Mesenchymal stem cell (in vitro differentiated cells and primary cell): ENCODE measurements around the gene MYD88.
A peak's percentile ranks its signal among the peaks of the same experiment; 100 is the strongest.

Source experiments
- DNase-seq: peaks from one replicate; pipeline ENCODE4 v3.0.0-alpha.2; 2013
- H2AFZ ChIP-seq: one replicate; pipeline ENCODE4 v1.6.1; 2013; ENCODE audit warnings: low read depth, mild to moderate bottlenecking, control low read depth, inconsistent platforms, low read length, moderate library complexity
- H2AK5ac ChIP-seq: 2 replicates; pipeline ENCODE4 v1.6.1; 2013; ENCODE audit warnings: low read length, moderate library complexity, mild to moderate bottlenecking, inconsistent platforms; ENCODE audit not compliant: severe bottlenecking
- H2BK120ac ChIP-seq: one replicate; pipeline ENCODE4 v1.6.1; 2013; ENCODE audit warnings: low read depth, mild to moderate bottlenecking, inconsistent platforms, low read length, moderate library complexity
- H2BK12ac ChIP-seq, 2 experiments: one replicate each; pipeline ENCODE4 v1.6.1; 2013; ENCODE audit warnings: inconsistent platforms in 2 of 2, low read length in 2 of 2, mild to moderate bottlenecking in 2 of 2, moderate library complexity in 2 of 2, control low read depth in 1 of 2
- H2BK15ac ChIP-seq: one replicate; pipeline ENCODE4 v1.6.1; 2013; ENCODE audit warnings: mild to moderate bottlenecking, low read depth, inconsistent platforms; ENCODE audit not compliant: poor library complexity, severe bottlenecking
- H2BK5ac ChIP-seq: 2 replicates; pipeline ENCODE4 v1.6.1; 2013; ENCODE audit warnings: low read depth, mild to moderate bottlenecking, low read length, control low read depth, inconsistent platforms; ENCODE audit not compliant: poor library complexity, severe bottlenecking
- H3K14ac ChIP-seq, 2 experiments: one replicate each; pipeline ENCODE4 v1.6.1; 2013; ENCODE audit warnings: inconsistent platforms in 2 of 2, low read length in 2 of 2, control low read depth in 1 of 2, mild to moderate bottlenecking in 1 of 2, moderate library complexity in 1 of 2
- H3K18ac ChIP-seq, 2 experiments: one replicate each; pipeline ENCODE4 v1.6.1; 2013; ENCODE audit warnings: inconsistent platforms in 2 of 2, low read length in 2 of 2, control low read depth in 1 of 2, low read depth in 1 of 2, mild to moderate bottlenecking in 1 of 2
- H3K23ac ChIP-seq, 2 experiments: one replicate each; pipeline ENCODE4 v1.6.1; 2013; ENCODE audit warnings: inconsistent platforms in 2 of 2, low read length in 2 of 2, mild to moderate bottlenecking in 2 of 2, moderate library complexity in 2 of 2, control low read depth in 1 of 2
- H3K27ac ChIP-seq: 2 replicates; pipeline ENCODE4 v1.5.1; 2013; ENCODE audit warnings: mild to moderate bottlenecking, moderate library complexity, low read length, control low read depth, inconsistent platforms; ENCODE audit not compliant: poor library complexity, severe bottlenecking
- H3K27me3 ChIP-seq, 2 experiments: 2 replicates each; pipeline versions ENCODE4 v1.6.1 to v1.7.0; 2013; ENCODE audit warnings: low read length in 2 of 2, mild to moderate bottlenecking in 2 of 2, moderate library complexity in 2 of 2, control low read depth in 1 of 2, inconsistent platforms in 1 of 2; ENCODE audit not compliant: control insufficient read depth in 1 of 2, insufficient read depth in 1 of 2
- H3K36me3 ChIP-seq, 2 experiments: 2 replicates each; pipeline versions ENCODE4 v1.6.1 to v1.7.0; 2013; ENCODE audit warnings: low read length in 2 of 2, control low read depth in 1 of 2, inconsistent platforms in 1 of 2, low read depth in 1 of 2, mild to moderate bottlenecking in 1 of 2; ENCODE audit not compliant: insufficient read depth in 2 of 2, control insufficient read depth in 1 of 2
- H3K4ac ChIP-seq, 2 experiments: one replicate each; pipeline ENCODE4 v1.6.1; 2013; ENCODE audit warnings: inconsistent platforms in 2 of 2, low read length in 2 of 2, mild to moderate bottlenecking in 2 of 2, moderate library complexity in 2 of 2, control low read depth in 1 of 2, low read depth in 1 of 2
- H3K4me1 ChIP-seq: 2 replicates; pipeline ENCODE4 v1.6.1; 2013; ENCODE audit warnings: low read depth, low read length, control low read depth; ENCODE audit not compliant: control insufficient read depth, insufficient read depth
- H3K4me2 ChIP-seq: 2 replicates; pipeline ENCODE4 v1.6.1; 2013; ENCODE audit warnings: low read length, mild to moderate bottlenecking, inconsistent platforms; ENCODE audit not compliant: poor library complexity, severe bottlenecking
- H3K4me3 ChIP-seq, 2 experiments: 2 replicates each; pipeline versions ENCODE4 v1.5.1 to v1.7.0; 2013; ENCODE audit warnings: low read length in 2 of 2, mild to moderate bottlenecking in 2 of 2, control low read depth in 1 of 2, low read depth in 1 of 2; ENCODE audit not compliant: insufficient read depth in 1 of 2
- H3K79me1 ChIP-seq: replicated peaks from 2 replicates; pipeline ENCODE4 v1.6.1; 2013; ENCODE audit warnings: mild to moderate bottlenecking, control low read depth, low read length, inconsistent platforms; ENCODE audit not compliant: poor library complexity, severe bottlenecking
- H3K9ac ChIP-seq: 2 replicates; pipeline ENCODE4 v1.7.0; 2013; ENCODE audit warnings: mild to moderate bottlenecking, low read length, moderate library complexity
- H3K9me3 ChIP-seq: 2 replicates; pipeline ENCODE4 v1.7.0; 2013; ENCODE audit warnings: mild to moderate bottlenecking, low read length; ENCODE audit not compliant: control insufficient read depth
- H4K8ac ChIP-seq: one replicate; pipeline ENCODE4 v1.6.1; 2013; ENCODE audit warnings: inconsistent platforms, mild to moderate bottlenecking, low read length, moderate library complexity
- H4K91ac ChIP-seq: one replicate; pipeline ENCODE4 v1.6.1; 2013; ENCODE audit warnings: mild to moderate bottlenecking, low read length, inconsistent platforms
- whole genome bisulfite sequencing: methylation state at CpG from one replicate; pipeline ENCODE4 v1.1.7; 2013; ENCODE audit warnings: mixed read lengths; 5-methylcytosine and 5-hydroxymethylcytosine counted together

MYD88 gene

GRCh38 chr3:38165722-38166387, 27.4 kb downstream of the MYD88 start:
- peak overlapping the region; percentile 94 for H3K9ac ChIP-seq
- peak overlapping the region; percentile 89 to 97 for H3K4me3 ChIP-seq
- H2AK5ac ChIP-seq, result no peak overlapping the region
- H3K4me2 ChIP-seq, result peak overlapping the region; percentile 97
- H4K91ac ChIP-seq, result peak overlapping the region; percentile 41
- H2BK15ac ChIP-seq, result no peak overlapping the region
- H3K18ac ChIP-seq, result peak overlapping the region; percentile 84 to 99
- peak overlapping the region; percentile 58 for H2BK120ac ChIP-seq
- H3K4me1 ChIP-seq, result peaks cover 8% of the 10 kb centered on the region
- peak overlapping the region; percentile 93 for H2AFZ ChIP-seq
- DNase-seq, result peak; percentile 73
- no peaks in the 10 kb centered on the region for H3K9me3 ChIP-seq
- no peaks in the 10 kb centered on the region for H3K27me3 ChIP-seq
- H3K27ac ChIP-seq, result peak overlapping the region; percentile 50
- H2BK12ac ChIP-seq, result peak overlapping the region; percentile 57 to 87
- H3K4ac ChIP-seq, result peak overlapping the region; percentile 46 to 97
- H4K8ac ChIP-seq, result peak overlapping the region; percentile 93
- H3K79me1 ChIP-seq, result peaks cover 3% of the 10 kb centered on the region
- H3K36me3 ChIP-seq, result no peaks in the 10 kb centered on the region
- WGBS, result under 1% methylated on average over 59 of the region's 62 CpGs
- peak overlapping the region in 1 of 2 experiments; percentile 99 for H3K23ac ChIP-seq
- H2BK5ac ChIP-seq, result peak overlapping the region; percentile 66
- H3K14ac ChIP-seq, result peak overlapping the region in 1 of 2 experiments; percentile 97

DNA sequence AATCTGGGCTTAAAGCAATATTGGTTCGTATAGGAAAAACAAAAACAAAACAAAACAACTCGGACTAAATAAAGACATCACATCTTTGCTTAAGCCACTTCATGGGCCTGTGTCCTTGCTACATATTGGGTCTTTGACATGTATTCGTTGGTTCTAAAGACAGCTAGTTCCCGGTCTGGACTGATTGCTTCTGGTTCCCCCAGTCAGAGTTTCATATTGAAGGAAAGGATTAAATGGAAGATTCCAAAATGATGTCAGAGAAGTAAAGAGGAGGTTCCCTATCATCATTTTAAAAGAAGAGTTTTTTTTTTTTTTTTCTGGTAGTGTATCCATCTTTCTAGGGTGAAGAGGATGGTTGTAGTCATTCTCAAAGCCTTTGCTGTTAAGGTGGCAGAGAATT, 29.1 kb downstream of the MYD88 start:
- Histone ChIP-seq H2BK5ac (no peak overlapping the region), H3K18ac (no peak overlapping the region), H3K4me2 (no peak overlapping the region), H2BK120ac (no peak overlapping the region), H3K9ac (peak overlapping the region; percentile 82), H3K4ac (no peak overlapping the region), H3K27ac (peak overlapping the region; percentile 37), H3K79me1 (peaks cover 3% of the 10 kb centered on the region), H3K9me3 (no peaks in the 10 kb centered on the region), H3K14ac (no peak overlapping the region), H3K36me3 (no peaks in the 10 kb centered on the region), H2AFZ (no peak overlapping the region), H2AK5ac (no peak overlapping the region), H3K27me3 (no peaks in the 10 kb centered on the region), H4K8ac (no peak overlapping the region), H3K23ac (no peak overlapping the region), H2BK12ac (no peak overlapping the region), H3K4me3 (peak overlapping the region in 1 of 2 experiments; percentile 89), H3K4me1 (peaks cover 8% of the 10 kb centered on the region), H4K91ac (no peak overlapping the region), H2BK15ac (no peak overlapping the region)
- whole genome bisulfite sequencing, result 92% methylated on average over 4 of the region's 4 CpGs
- peak; percentile 15 for DNase-seq

- no peaks in the 10 kb centered on the region for H3K9me3 ChIP-seq
- no peak overlapping the region for H3K14ac ChIP-seq
- peak overlapping the region in 1 of 2 experiments; percentile 14 for H3K4me3 ChIP-seq
- WGBS, result 69% methylated on average over 2 of the region's 4 CpGs
- H2BK12ac ChIP-seq, result no peak overlapping the region
- H4K8ac ChIP-seq, result no peak overlapping the region
- H3K27ac ChIP-seq, result no peak overlapping the region
- no peak overlapping the region for H2BK15ac ChIP-seq
- peaks cover 10% of the 10 kb centered on the region for H3K4me1 ChIP-seq
- peaks cover 3% of the 10 kb centered on the region for H3K79me1 ChIP-seq
- H3K4me2 ChIP-seq, result no peak overlapping the region
- H3K36me3 ChIP-seq, result no peaks in the 10 kb centered on the region
- H3K18ac ChIP-seq, result no peak overlapping the region
- H2AK5ac ChIP-seq, result no peak overlapping the region
- peak; percentile 65 for DNase-seq
- H3K27me3 ChIP-seq, result no peaks in the 10 kb centered on the region
- peak overlapping the region; percentile 82 for H3K9ac ChIP-seq
- H2BK120ac ChIP-seq, result no peak overlapping the region
- H4K91ac ChIP-seq, result no peak overlapping the region
- H2BK5ac ChIP-seq, result no peak overlapping the region
- H2AFZ ChIP-seq, result no peak overlapping the region
- H3K4ac ChIP-seq, result no peak overlapping the region
- no peak overlapping the region for H3K23ac ChIP-seq
Observed at GRCh38 chr3:38168151-38169026, 29.9 kb downstream of the MYD88 start.

DNA sequence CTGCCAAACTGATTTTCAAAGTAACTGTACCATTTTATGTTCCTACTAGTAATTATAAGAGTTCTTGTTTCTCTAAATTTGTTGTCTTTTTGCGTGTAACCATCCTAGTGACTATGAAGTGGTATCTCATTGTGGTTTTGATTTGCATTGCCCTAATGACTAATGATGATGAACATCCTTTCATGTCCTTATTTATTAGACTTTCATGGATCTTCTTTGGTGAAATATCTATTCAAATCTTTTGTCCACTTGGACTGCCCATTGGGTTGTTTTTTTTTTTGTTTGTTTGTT, 30.5 kb downstream of the MYD88 start:
- peak; percentile 61 for DNase-seq
- H4K8ac ChIP-seq, result no peak overlapping the region
- H3K18ac ChIP-seq, result no peak overlapping the region
- H3K9ac ChIP-seq, result peak overlapping the region; percentile 82
- no peak overlapping the region for H3K14ac ChIP-seq
- H3K9me3 ChIP-seq, result no peaks in the 10 kb centered on the region
- H3K79me1 ChIP-seq, result peaks cover 3% of the 10 kb centered on the region
- WGBS, result no CpG with 5 or more reads among the region's 1 CpG
- H3K27ac ChIP-seq, result no peak overlapping the region
- no peak overlapping the region for H3K23ac ChIP-seq
- no peak overlapping the region for H4K91ac ChIP-seq
- no peaks in the 10 kb centered on the region for H3K36me3 ChIP-seq
- H2AFZ ChIP-seq, result no peak overlapping the region
- no peak overlapping the region for H3K4me2 ChIP-seq
- no peak overlapping the region for H2AK5ac ChIP-seq
- peak overlapping the region in 1 of 2 experiments; percentile 14 for H3K4me3 ChIP-seq
- no peaks in the 10 kb centered on the region for H3K27me3 ChIP-seq
- no peak overlapping the region for H2BK5ac ChIP-seq
- no peak overlapping the region for H2BK120ac ChIP-seq
- no peak overlapping the region for H2BK15ac ChIP-seq
- H3K4ac ChIP-seq, result no peak overlapping the region
- H3K4me1 ChIP-seq, result peaks cover 9% of the 10 kb centered on the region
- no peak overlapping the region for H2BK12ac ChIP-seq
